Raji (cell line): Measurements from ENCODE around the gene VAV1.

ENCODE experiments used
- POLR2A ChIP-seq: IDR thresholded peaks from 2 replicates; pipeline ENCODE4 v1.6.1; 2011; ENCODE audit warnings: low read depth, low read length, control low read depth; ENCODE audit not compliant: insufficient read depth

Gene VAV1

DNA sequence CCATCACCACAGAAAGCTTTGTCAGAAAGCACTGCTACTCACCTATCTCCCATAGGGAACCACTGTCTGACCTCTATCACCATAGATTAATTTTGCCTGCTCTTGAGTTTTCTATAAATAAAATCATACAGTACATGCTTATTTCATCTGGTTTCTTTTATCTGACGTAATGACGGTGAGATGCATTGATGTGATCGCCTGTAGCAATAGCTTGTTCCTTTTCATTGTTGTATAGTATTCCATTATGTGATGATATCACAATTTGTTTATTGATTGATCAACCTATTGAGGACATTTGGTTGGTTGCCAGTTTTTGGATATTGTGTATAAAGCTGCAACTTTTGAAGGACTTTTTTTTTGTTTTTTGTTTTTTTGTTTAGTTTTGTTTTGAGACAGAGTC lies 63.0 kb downstream of the VAV1 start:
- no peak for TF ChIP-seq POLR2A

DNA sequence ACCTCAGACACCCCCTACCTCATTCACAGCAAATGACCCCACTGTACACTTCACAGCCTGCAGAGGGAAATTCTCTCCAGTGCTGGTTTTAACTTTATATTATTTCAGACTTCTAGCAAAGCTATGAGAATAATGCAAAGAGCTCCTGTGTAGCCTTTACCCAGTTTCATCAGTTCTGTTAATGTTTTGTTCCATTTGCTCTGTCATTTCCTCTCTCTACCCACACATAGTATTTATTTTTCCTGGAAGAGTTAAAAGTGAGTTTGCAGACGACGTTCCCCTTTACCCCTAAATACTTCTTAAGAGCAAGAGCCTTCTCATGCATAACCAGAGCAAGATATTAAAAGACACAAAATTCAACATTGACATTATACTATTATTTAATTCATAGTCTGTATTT lies 65.0 kb downstream of the VAV1 start:
- TF ChIP-seq POLR2A: no peak

DNA sequence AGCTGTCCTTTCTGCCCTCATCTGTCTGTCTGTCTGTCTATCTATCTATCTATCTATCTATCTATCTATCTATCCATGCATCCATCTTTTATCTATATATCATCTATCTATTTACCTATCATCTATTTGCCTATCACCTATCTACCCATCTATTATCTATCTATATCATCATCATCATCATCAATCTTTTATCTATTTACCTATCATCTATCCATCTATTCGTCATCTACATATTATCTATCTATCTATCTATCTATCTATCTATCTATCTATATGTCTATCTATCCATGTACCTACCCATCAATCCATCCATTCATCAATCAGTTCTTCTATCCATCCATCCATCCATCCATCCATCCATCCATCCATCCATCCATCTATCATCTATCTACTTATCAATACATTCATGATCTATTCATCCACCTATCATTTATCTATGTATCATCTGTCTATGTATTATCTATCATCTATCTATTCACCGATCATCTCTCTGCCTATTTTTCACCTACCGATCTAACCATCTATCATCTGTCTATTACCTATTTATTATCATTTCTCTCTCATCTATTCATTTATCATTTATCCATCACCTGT lies 65.7 kb downstream of the VAV1 start:
- TF ChIP-seq POLR2A: no peak

DNA sequence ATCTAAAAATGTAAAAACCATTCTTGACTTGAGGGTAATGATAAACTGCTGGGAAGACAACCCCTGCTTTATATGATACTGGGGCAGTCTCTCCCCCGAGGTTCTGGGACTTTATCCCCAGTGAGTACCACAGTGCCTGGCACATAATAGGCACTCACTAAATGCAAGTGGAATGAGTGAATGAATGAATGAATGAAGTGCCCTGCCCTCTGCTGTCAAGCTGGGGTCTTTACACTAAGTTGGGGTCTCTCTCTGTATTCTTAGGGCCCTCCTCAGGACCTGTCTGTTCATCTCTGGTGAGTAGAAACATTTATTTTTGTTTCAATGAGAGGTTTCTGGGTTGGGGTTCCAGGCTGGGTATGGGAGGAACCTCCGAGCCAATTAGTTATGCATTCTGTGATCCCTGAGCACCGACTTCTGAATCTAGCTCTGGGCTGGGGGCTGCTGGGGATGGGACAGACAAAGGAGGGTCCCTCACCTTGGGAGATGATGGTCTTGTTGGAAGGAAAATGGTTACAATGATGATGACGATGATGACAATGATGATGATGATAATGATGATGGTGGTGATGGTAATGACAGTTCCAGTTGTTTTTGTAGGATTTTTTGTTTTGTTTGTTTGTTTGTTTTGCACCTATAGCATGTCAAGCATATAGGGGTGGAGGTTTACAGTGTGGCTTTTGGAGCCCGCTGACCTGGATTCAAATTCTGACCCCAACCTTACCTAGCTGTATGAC lies 70.5 kb downstream of the VAV1 start:
- no peak for TF ChIP-seq POLR2A

DNA sequence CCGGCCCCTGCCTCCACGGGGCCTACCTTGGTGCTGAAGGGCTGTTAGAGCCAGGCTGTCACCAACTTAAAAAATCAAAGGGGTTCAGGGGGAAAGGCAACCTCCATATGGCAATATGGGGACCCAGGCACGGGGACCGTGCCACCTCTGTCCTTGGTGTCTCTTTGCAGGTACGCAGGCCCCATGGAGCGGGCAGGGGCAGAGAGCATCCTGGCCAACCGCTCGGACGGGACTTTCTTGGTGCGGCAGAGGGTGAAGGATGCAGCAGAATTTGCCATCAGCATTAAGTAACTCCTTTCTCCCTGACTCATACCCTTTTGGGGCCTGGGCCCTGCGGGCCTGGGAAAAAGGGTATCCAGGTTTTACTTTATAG lies 75.3 kb downstream of the VAV1 start:
- TF ChIP-seq POLR2A: no peak

DNA sequence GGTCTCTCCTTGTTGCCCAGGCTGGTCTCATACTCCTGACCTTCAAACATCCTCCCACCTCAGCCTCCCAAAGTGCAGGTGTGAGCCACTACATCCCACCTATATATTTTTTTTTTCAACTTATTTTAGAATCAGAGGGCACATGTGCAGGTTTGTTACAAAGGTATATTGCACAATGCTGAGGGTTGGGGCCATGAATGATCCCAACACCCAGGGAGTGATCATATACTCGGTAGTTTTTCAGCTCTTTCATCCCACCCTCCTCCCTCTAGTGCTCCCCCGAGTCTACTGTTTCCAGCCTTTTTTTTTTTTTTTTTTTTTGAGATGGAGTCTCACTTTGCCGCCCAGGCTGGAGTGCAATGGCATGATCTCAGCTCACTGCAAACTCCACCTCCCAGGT lies 76.5 kb downstream of the VAV1 start:
- no peak for TF ChIP-seq POLR2A

DNA sequence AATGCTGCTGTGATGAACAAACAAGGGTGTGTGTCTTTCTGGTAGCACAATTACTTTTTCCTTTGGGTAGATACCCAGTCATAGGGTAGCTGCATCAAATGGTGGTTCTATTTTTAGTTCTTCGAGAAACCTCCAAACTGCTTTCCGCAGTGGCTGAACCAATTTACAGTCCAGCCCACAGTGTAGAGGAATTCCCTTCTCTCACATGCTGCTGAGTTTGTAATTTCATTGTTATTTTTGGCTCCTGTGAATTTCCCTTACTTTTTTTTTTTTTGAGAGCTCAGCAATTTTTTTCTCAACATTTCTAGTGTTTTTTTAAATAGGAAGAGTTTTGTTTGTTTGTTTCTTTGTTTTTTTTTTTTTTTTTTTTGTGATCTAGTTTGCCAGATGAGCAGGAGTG lies 77.4 kb downstream of the VAV1 start:
- TF ChIP-seq POLR2A: no peak

DNA sequence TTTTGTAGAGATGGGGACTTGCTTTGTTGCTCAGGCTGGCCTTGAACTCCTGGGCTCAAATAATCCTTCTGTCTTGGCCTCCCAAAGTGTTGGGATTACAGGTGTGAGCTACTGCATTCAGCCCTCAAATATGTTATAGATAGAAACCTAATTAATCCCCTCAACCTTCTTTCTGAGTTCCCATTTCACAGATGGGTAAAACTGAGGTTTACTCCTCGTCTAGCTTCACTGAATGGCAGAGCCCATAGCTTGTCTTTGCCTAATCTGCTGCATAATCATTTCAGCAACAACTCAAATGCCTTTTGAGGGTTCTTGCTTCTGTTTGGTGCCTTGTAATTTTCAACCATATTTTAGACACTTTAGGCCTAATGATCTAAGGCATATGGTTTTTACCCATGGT lies 78.9 kb downstream of the VAV1 start:
- no peak for TF ChIP-seq POLR2A

DNA sequence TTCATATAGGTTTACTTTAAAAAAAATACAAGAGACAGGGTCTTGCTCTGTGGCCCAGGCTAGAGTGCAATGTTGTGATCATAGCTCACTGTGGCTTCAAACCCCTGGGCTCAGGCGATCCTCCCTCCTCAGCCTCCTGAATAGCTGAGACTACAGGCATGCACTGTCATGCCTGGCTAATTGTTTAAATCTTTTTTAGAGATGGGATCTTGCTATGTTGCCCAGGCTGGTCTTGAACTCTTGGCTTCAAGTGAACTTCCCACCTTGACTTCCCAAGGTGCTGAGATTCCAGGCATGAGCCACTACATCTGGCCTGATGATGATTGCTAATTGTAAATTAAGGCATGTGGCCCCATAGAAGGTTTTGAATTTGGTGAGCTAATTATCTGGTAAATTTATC lies 79.5 kb downstream of the VAV1 start:
- no peak for TF ChIP-seq POLR2A

DNA sequence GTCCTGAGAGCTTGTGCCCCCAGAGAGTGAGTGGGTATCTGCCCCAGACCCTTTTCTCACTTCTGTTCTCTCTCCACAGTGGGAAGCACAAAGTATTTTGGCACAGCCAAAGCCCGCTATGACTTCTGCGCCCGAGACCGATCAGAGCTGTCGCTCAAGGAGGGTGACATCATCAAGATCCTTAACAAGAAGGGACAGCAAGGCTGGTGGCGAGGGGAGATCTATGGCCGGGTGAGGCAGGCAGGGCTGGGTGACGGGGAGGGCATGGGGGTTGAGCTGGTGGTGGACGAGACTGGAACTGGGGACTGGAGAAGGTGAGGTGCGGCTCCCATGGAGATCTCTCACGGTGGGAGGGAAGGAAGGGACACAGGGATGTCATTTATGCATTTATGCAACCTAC lies 81.4 kb downstream of the VAV1 start:
- no peak for TF ChIP-seq POLR2A

DNA sequence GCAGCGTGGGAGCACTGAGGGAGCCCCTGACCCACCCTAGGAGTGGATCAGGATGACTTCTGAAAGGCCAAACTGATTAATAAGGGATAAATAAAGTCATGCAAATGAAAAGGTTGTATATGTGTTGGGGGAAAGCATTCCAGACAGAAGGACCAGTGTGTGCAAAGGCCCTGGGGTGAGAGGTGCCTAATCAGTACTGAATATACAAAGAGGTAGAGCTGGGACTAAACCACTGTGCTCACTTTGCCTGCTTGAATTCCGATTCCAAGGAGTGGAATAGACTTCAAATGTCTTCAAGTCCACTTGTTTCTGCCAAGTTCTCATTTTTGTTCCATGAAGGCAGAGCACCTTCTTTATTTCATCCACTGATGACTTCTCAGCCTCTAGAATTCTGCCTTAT lies 82.2 kb downstream of the VAV1 start:
- no peak for TF ChIP-seq POLR2A

DNA sequence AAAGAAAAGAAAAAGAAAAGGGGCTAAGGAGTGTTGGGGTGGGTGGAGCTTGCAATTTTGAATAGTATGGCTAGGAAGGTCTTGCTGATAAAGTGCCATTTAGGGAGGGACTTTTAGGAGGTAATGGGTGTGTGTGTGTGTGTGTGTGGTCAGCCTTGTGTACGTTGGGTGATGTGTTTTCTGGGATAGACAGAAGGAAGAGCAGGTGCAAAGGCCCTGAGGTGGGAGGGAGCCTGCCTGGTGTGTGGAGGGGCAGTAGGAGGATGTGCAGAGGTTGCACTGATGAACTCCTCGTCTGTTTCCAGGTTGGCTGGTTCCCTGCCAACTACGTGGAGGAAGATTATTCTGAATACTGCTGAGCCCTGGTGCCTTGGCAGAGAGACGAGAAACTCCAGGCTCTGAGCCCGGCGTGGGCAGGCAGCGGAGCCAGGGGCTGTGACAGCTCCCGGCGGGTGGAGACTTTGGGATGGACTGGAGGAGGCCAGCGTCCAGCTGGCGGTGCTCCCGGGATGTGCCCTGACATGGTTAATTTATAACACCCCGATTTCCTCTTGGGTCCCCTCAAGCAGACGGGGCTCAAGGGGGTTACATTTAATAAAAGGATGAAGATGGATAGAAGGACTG lies 84.4 kb downstream of the VAV1 start:
- no peak for TF ChIP-seq POLR2A

DNA sequence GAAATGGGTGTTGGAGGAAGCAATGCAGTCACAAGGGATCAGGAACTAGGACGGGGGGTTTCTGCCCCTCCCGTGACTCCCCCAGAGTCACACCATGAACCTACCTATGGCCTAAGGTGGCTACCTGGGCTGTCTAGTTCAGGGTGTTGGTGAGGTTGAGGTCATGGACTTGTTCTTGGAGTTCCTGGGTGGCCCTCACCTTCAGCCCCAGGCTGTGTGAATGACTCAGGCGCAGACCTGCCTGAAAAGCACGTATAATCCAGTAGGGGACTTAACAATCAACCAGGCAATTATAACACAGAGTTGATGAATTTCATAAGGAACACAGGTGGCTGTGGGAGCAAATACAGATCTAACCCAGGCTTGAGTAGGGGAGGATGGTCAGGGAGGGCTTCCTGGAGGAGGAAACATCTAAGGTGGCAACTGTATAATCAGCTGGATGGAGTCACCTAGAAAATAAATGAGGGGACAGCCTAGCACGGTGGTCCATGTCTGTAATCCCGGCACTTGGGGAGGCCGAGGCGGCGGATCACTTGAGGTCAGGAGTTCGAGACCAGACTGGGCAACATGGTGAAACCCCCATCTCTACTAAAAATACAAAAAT lies 89.3 kb downstream of the VAV1 start:
- TF ChIP-seq POLR2A: no peak

DNA sequence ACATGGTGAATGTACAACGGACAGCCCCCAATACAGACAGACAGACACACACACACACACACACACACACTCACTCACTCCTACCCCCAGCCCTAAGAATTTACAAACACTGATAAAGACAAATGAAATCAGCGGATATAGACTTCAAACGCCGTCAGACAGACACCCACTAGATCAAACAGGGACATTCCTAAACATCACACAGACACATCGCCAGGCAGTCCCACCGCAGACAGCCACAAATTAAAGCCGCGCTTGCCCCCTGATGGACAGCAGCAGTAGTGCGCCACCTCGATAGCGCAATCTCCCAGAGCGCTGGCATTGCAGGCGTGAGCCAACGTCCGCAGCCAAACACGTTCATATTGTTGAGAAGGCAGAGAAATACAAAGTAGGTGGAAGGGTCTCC lies 90.2 kb downstream of the VAV1 start:
- peak; percentile 36; the same call in 1 of the 2 replicates for TF ChIP-seq POLR2A

DNA sequence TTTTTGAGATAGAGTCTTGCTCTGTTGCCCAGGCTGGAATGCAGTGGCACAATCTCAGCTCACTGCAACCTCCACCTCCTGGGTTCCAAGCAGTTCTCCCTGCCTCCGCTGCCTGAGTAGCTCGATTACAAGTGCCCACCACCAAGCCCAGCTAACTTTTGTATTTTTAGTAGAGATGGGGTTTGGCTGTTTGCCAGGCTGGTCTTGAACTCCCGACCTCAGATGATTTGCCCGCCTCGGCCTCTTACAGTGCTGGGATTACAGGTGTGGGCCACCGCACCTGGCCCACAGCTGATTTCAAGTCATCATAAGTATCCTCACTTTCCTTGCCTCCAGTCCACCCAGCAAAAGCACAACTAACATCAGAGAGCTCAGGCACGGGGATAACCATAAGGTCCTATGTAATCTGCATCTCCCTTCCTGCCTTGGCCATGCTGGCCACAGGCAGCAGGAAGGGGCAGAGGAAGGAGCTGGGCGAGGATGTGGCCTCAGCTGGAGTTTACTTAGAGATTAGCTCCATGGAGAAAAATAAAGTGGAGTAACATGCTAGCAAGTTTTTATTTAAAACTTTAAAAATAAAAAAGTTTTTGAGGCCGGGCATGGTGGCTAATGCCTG lies 91.9 kb downstream of the VAV1 start:
- no peak for TF ChIP-seq POLR2A

DNA sequence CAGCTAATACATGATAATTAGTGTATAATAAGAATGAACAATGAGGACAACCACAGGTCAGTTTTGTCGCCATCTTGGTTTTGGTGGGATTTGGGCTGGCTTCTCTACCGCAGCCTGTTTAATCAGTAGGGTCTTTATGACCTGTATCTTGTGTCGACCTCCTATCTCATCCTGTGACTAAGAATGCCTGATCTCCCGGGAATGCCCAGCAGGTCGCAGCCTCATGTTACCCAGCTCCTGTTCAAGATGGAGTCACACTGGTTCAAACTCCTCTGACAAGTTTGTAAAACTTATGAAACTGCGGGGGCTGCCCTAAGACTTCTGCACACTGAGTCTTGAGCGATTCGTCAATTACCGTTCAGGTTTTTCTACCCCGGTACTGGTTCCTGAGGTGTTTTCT lies 93.3 kb downstream of the VAV1 start:
- no peak for TF ChIP-seq POLR2A

DNA sequence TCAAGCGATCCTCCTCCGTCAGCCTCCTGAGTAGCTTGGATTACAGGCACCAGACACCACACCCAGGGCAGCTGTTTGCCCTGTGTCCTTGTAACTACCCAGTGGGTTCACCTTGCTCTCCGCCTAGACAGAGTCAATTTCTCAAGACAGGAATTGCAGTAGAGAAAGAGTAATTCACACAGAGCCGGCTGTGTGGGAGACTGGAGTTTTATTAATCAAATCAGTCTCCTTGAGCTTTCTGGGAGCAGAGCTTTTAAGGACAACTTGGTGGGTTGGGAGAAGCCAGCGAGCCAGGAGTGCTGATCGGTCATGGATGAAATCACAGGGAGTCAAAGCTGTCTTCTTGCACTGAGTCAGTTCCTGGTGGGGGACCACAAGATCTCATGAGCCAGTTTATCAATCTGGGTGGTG lies 94.2 kb downstream of the VAV1 start:
- TF ChIP-seq POLR2A: no peak

DNA sequence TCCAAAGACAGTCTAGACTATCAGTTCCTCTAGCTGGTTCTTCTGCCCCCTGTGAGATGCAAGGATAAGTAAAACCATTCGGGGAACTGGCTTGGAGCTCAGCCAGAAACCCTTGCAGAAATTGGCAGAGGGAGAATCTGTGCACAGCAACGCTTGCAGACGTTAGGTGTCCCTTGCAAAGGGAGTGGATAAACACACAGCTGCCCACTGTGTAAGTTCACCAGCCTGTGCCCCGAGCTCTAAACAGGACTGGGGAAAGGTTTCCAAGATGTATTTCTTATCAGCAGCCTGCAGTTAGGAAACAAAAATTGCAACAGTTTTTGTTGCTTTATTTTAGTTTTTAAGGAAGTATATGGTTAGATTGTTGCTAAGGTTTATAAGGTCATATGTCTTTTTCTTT lies 95.8 kb downstream of the VAV1 start:
- TF ChIP-seq POLR2A: no peak
